GM12878 (cell line): ENCODE results near the gene OR2V1.

Experiments
- CEBPZ ChIP-seq: fragments of 150-350 bp; IDR thresholded peaks from 2 replicates; pipeline ENCODE4 v1.6.1; 2016; ENCODE audit warnings: low read depth, low read length
- CTCF ChIP-seq, 3 experiments: IDR thresholded peaks in 2 of 3; conservative IDR thresholded peaks in 1 of 3; 2 replicates each; pipeline ENCODE4 v1.5.1; 2011; ENCODE audit warnings: low read depth in 3 of 3, low read length in 3 of 3, mild to moderate bottlenecking in 3 of 3, control low read depth in 2 of 3, moderate library complexity in 2 of 3, inconsistent platforms in 1 of 3, mixed read lengths in 1 of 3; ENCODE audit not compliant: control insufficient read depth in 2 of 3, insufficient read depth in 1 of 3; ENCODE audit errors: extremely low read depth in 1 of 3
- KDM1A ChIP-seq: fragments of 200-600 bp; sonication (generic); IDR thresholded peaks from 2 replicates; pipeline ENCODE4 v1.6.1; 2016; ENCODE audit warnings: borderline replicate concordance
- SP1 ChIP-seq: IDR thresholded peaks from one replicate; pipeline ENCODE4 v1.6.1; 2011; ENCODE audit warnings: low read depth, low read length
- TAF1 ChIP-seq: IDR thresholded peaks from 2 replicates; pipeline ENCODE4 v1.6.1; 2011; ENCODE audit warnings: mild to moderate bottlenecking, low read depth, low read length, borderline replicate concordance
- YY1 ChIP-seq: IDR thresholded peaks from 2 replicates; pipeline ENCODE4 v1.6.1; 2011; ENCODE audit warnings: low read depth, mild to moderate bottlenecking, low read length
- ZNF384 ChIP-seq: IDR thresholded peaks from 2 replicates; pipeline ENCODE4 v1.6.1; 2012; ENCODE audit warnings: low read depth, mild to moderate bottlenecking, low read length, improper control_type of control experiment, borderline replicate concordance
- ZSCAN29 ChIP-seq: fragments of 450-650 bp; IDR thresholded peaks from 2 replicates; pipeline ENCODE4 v1.6.1; 2017; ENCODE audit warnings: mild to moderate bottlenecking, moderate library complexity

- no peak for TF ChIP-seq ZNF384
- TF ChIP-seq YY1 = no peak
- no peak for TF ChIP-seq ZSCAN29
- TF ChIP-seq CEBPZ = no peak
- TF ChIP-seq SP1 = no peak
- no peak for TF ChIP-seq CTCF (IDR thresholded peaks at IDR 0.05 in 2 of 3, conservative IDR thresholded peaks at IDR 0.05 in 1 of 3; ENCODE audit: control insufficient read depth in 2 of 3, extremely low read depth in 1 of 3, insufficient read depth in 1 of 3, low read depth in 3 of 3, low read length in 3 of 3)
- no peak for TF ChIP-seq KDM1A
- TF ChIP-seq TAF1 = no peak
Observed at GRCh38 chr5:181133610-181134231, 2.8 kb upstream of the OR2V1 start.
